GM18951 (cell line): ENCODE results near the gene GSKIP.

Experiments
- POLR2A ChIP-seq: IDR thresholded peaks from 4 replicates; pipeline ENCODE4 v1.6.1; 2011; ENCODE audit warnings: mild to moderate bottlenecking; ENCODE audit not compliant: insufficient read length, insufficient read depth; ENCODE audit errors: extremely low read depth
- in situ Hi-C: fragments of 300-500 bp; cut with MboI; formaldehyde crosslinking; loops from one replicate; pipeline ENCODE4 v1.12.0; 2022; ENCODE audit warnings: low sequenced_read_pairs, mixed read lengths, inconsistent platforms; ENCODE audit not compliant: unreplicated experiment

GSKIP gene

DNA sequence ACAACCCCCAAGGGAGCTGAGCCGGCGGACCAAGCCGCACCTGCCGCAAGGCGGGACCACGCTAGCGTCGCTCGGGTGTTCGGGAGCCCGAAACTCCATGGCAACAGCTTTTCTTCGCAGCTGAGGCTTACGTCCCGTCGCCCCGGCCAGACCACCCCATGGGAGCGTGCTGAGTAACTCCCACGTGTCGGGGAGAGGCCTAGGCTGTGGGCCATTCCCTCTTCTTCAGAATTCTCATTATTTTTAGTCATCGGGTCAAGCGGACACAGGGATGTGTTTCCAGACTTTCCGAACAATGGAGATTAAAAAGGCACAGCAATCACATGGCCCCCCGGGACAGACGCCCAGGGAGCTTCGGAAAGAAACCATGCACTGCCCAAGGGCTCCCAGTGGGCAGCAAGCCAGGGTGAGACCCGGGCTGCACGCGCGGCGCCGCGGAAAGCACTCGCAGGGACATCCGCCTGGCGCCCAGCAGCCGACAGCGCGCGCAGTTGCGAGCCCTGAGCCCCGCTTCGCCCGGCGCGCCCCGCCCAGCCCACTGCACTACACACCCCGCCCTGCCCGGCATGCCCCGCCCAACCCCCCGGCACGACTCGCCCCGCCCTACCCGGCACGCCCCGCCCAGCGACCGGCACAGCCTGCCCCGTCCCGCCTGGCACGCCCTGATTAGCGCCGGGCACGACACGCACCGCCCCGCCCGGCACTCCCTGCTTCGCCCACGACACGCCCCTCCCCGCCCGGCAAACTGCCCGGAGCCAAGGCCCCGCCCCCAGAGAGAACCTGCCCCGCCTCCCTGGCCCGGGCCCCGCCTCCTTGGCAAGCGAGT, 28.2 kb downstream of the GSKIP start:
- in situ Hi-C loops: no loop called here

DNA sequence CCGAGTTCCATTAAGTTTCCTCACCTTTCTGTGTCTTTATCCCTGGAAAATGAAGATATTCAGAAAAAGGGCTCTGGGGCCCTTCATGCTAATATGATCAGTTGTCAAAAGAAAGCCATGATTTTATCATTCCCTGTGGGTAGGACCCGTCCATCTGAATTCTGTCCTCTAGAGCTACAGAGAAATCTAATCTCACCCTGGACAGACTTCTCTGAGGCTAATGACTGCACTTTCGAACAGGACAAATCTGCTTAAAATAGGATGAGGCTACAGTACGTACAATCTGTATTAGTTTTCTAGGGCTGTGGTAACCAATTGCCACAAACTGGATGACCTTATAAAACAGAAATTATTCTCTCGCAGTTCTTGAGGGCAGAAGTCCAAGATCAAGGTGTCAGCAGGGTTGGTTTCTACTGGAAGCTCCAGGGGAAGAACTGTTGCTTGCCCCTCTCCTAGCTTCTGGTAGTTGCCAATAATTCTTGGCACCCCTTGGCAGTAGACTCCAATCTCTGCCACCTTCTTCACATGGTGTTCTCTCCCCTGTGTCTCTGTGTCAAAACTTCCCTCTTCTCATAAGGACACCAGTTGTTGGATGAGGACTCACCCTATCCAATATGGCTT, 29.9 kb downstream of the GSKIP start:
- in situ Hi-C loops: no loop called here
- TF ChIP-seq POLR2A: no peak

More for the DNA sequence above, 28.2 kb downstream of the GSKIP start:
- peak; percentile 80 for TF ChIP-seq POLR2A

DNA sequence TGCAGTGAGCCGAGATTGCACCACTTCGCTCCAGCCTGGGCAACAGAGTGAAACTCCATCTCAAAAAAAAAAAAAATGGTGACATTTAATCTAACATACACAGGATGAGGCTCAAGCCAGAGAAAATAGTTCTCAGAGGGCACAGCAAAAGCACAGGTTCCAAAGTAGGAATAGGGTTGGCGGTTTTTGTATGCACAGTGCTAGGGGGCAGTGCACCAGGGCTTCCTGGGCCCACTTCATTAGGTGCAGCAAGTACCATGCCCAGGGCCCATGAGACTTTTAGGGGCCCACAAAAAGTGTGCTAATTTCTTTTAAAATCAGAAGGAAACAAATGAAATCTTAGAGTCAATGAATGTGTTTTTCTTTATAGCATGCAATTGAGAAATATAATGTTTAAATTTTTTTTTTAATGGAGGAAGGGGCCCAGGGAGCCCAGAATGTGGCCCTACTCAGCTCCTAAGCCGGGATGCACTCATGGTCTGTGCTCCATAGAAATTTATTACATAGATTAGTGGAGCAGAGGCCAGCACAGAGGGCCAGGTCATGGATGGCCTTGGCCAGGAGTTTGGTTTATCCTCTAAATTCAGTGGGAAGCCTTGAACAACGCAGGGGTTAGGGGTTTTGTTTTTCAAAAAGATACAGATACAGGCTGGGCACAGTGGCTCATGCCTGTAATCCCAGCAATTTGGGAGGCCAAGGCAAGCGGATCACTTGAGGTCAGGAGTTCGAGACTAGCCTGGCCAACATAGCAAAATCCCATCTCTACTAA, 30.9 kb downstream of the GSKIP start:
- no peak for TF ChIP-seq POLR2A
- in situ Hi-C loops: no loop called here

DNA sequence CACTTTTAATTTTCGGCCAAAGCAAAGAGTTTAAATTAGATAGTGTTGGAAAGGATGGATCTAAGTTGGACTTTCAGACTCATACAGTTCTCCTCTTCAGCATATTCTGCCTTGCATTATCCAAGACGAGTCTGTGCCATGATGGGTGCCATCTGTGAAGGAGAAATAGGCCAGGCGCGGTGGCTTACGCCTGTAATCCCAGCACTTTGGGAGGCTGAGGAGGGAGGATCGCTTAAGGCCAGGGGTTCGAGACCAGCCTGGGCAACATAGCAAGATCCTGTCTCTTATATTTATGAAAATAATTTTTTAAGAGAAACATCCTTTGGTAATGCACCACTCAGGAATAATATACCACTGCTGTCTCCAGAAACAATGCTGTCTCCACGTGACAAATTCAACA, 35.1 kb downstream of the GSKIP start:
- in situ Hi-C loops: no loop called here
- no peak for TF ChIP-seq POLR2A

DNA sequence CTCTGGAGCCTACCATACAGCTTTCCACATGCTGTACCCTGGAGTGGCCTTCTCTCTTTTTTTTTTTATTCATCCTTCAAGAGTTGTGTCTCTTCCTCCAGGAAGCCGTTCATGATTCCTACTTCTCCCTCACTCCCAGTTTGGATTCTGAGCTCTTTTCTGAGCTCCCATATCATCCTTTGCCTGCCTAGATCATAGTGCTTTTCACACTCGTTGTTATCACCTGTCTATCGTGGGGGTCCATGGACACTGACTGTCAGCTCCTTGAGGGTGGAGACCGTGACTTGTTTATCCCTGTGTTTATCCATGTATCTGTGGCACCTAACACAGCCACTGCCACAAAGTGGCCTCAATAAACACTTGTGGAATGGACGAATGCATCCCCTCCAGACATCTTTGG, 35.6 kb downstream of the GSKIP start:
- no peak for TF ChIP-seq POLR2A
- in situ Hi-C loops: no loop called here

DNA sequence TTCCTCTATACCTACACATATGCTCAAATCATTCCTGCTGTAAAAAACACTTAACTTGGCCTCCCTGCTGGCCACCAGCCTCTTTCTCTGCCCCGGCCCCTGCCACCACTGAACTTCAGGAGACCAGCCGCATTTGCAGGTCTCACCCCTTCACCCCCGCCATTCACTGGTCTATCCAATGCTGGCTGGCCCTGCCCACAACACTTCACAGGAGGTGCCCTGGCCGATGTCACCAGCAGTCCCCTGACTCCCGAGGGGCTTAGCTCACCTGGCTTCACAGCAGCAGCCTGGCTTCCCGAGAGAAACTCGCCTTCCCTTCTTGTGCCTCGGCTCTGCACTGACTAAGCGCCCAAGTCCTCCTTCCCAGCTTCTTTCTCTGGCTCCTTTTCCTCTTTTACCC, 36.1 kb downstream of the GSKIP start:
- in situ Hi-C loops: no loop called here
- TF ChIP-seq POLR2A: no peak

DNA sequence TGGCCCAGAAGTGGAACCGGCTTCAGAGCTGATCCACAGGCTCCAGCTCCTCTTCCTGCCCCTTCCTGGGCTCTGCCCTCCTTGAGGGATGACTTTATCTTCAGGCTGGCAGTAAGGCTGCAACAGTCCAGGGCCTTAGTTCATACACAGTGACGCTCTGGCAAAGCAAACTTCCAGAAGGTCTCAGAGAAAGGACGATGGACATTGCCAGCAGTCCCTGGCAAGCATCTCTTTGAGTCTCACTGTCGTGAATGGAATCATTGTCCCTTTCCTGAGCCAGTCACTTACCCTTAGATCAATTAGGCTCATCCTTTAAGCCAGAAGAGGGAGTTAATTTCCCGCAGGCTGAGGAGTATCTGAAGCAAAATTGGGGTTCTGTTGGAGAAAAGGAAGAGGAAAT, 37.2 kb downstream of the GSKIP start:
- no peak for TF ChIP-seq POLR2A
- in situ Hi-C loops: no loop called here

DNA sequence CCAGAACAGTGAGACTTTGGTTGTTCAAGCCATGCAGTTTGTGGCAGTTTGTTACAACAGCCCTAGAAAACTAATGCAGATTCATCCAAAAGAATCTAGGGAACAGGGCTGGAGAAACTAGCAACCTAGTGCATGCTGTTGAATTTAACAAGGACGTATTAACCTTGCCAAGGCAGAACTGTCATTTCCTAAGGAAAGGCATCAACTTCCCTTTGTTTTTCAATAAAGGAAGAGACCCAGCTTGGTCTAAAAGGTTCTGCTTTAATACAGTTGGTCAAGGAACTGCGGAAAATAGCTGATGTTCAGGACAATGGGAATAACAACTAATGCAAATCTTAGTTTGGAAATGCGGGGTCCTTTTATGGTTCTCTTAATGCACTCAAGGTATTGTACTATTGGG, 40.1 kb downstream of the GSKIP start:
- in situ Hi-C loops: no loop called here

DNA sequence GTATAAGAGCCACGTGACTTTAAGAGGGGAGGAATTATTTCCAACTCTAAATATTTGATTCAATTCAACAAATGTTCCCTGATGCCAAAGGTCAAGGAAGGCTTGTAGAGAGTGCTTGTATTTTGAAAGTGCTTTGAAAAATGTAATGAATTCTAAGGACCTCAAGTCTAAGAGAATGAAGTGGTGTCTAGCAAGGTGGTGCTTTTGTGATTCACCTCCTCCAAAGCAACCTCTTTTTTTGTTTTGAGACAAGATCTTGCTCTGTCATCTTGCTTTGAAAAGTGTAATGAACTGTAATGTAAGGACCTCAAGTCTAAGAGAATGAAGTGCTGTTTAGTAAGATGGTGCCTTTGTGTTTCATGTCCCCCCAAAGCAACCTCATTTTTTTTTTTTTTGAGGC, 42.4 kb downstream of the GSKIP start:
- no peak for TF ChIP-seq POLR2A

More for the DNA sequence above, 40.1 kb downstream of the GSKIP start:
- TF ChIP-seq POLR2A: no peak

DNA sequence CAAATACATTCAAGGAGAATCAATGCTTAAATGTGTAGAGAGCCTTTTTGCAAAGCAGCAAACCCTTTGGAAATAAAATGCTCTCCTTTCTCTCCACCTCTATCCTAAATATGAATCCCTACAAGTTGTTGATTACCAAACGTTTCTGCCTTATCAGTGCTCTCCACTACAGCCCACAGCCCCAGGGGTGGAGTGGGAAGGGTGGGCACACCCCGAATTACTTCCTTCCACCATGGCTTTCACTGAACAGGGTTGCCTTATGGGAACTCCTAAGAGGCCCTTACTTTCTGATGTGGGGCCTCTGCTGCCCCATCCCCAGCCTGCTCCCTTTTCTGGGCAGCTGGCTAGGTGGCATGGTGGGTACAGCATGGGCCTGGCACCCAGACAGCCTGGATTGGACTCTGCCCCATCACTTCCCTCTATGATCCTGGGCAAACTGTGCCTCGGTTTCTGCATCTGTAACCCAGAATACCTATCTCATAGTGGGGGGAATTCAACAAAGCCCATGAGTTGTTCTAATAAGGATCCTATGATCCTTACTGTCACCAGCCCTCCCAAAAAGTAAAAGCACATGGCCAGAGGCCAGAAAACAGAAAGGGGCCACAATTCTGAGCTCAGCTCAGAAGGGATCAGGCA, 44.7 kb downstream of the GSKIP start:
- no peak for TF ChIP-seq POLR2A
- in situ Hi-C loops: no loop called here

More for the DNA sequence above, 42.4 kb downstream of the GSKIP start:
- in situ Hi-C loops: no loop called here

DNA sequence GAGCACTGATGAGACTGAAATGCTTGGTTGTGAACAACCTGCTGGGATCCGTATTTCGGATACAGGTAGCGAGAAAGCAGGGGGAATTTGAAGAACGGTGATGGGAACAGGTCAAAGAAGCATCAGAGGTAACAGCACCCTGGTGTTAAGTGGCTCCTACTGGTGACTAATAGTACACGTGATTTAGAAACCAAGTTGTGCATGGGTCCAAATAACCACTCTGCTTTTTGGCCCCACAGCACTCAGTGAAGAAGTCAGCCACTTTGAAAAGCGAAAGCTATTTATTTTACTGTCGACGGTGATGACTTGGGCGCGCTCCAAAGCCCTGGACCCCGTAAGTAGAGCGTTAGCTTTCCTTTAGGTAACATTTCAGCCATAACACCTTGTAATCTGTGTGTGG, 45.3 kb downstream of the GSKIP start:
- in situ Hi-C loops: no loop called here
- no peak for TF ChIP-seq POLR2A

DNA sequence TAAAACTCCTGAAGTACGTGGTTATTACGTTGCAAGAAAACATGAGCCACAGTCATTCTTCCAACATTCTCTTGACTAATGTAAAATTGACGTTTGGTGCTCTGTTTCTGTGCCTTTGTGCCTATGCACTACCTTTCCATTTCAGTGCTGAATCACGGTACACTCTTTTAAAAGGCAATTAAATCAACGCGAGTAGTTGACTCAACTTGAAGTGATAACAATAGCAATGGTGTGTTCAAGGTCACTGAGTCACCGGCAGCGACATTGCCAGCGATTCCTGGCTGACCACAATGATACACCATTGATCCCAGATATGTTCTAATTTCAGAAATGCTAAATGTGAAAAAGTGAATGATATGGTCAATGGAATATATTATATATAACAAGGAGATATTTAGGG, 46.4 kb downstream of the GSKIP start:
- TF ChIP-seq POLR2A: no peak
- in situ Hi-C loops: no loop called here

DNA sequence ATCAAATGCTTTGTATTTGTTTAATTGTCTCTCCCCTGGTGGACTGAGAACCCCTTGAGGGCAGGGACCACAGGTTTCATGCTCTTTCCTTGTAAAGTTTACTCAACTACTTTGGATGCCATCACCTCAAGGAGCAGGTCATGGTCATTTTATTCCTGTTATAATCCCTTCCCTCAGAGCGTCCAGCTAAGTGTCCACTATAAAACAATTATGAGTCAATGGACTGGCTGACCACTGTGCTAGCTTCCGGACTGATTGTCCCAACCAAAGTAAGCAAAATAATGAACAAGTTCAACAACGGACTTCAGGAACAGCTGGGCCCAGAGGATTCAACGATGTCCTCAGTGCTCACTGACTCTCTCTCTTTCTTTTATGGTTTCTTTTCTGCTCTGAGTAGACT, 46.8 kb downstream of the GSKIP start:
- TF ChIP-seq POLR2A: no peak
- in situ Hi-C loops: no loop called here

DNA sequence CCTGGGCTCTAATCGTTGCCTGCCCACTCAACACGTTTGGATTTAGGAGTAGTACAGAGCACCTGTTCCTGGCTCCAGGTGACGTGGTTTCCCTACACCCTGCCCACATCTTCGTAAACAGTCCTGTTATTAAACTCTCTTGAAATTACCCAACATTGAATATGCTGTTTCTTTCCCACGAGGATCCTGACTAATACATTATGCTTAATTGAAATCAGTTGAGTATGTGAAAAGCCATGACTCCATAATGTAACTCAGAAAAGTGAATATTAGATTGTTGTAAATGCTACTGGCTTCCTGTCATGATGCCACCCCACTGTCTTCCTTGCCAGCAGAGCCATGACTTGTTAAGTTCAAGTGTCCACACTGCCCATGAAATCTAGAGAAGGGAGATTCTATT, 50.2 kb downstream of the GSKIP start:
- in situ Hi-C loops: no loop called here
- TF ChIP-seq POLR2A: no peak

DNA sequence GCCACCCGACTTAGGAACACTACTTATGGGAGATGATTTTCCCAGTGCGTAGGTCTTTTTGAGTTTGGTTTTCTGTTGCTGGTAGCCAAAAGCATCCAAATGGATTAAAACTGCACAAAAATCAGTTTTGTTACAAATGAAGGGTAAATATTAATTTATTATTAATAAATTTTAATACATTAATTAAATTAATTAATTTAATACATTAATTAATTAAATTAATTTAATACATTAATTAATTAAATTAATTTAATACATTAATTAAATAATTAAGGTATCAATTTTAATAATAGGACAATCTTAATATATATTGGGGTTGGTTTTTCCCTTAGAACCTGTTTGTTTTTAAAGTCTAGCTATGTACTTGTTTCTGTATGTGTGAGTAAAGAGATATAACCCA, 52.2 kb downstream of the GSKIP start:
- no peak for TF ChIP-seq POLR2A
- in situ Hi-C loops: no loop called here
